Measurements from ENCODE around the gene RGPD8.
"Not testable (repeated sequence)": the region's sequence is repeated elsewhere in the genome, so short reads cannot be mapped to it uniquely, and the experiment has no call there.

The RGPD8 gene

GRCh38 chr2:112424553-112424952 is 8.9 kb downstream of the RGPD8 start:
- H3K4me3 Mint-ChIP-seq; H3K27ac Mint-ChIP-seq; H3K9me3 Mint-ChIP-seq; H3K27me3 Mint-ChIP-seq; H3K4me1 Mint-ChIP-seq (ENCODE audit: low read depth); intact Hi-C loops (cut with micrococcal nuclease); H3K36me3 Mint-ChIP-seq (ENCODE audit: low read depth): not testable (repeated sequence)

GRCh38 chr2:112416860-112417259 is 16.6 kb downstream of the RGPD8 start:
- intact Hi-C loops (cut with micrococcal nuclease); H3K36me3 Mint-ChIP-seq (ENCODE audit: low read depth): not testable (repeated sequence)

GRCh38 chr2:112360055-112360454 is 73.4 kb downstream of the RGPD8 start:
- intact Hi-C loops (cut with micrococcal nuclease); H3K36me3 Mint-ChIP-seq (ENCODE audit: low read depth); H3K27me3 Mint-ChIP-seq; H3K9me3 Mint-ChIP-seq; H3K4me1 Mint-ChIP-seq (ENCODE audit: low read depth); H3K27ac Mint-ChIP-seq; H3K4me3 Mint-ChIP-seq: not testable (repeated sequence)

More at GRCh38 chr2:112416860-112417259, 16.6 kb downstream of the RGPD8 start:
- H3K4me3 Mint-ChIP-seq; H3K27ac Mint-ChIP-seq; H3K4me1 Mint-ChIP-seq (ENCODE audit: low read depth); H3K9me3 Mint-ChIP-seq; H3K27me3 Mint-ChIP-seq: not testable (repeated sequence)

- H3K9me3 Mint-ChIP-seq; H3K27ac Mint-ChIP-seq; intact Hi-C loops (cut with micrococcal nuclease); H3K36me3 Mint-ChIP-seq (ENCODE audit: low read depth); H3K27me3 Mint-ChIP-seq; H3K4me3 Mint-ChIP-seq: not testable (repeated sequence)
- H3K4me1 Mint-ChIP-seq (ENCODE audit: low read depth) = peaks cover 11% of the 10 kb centered on the region
Observed at GRCh38 chr2:112354335-112354734, 79.1 kb downstream of the RGPD8 start.

- H3K4me3 Mint-ChIP-seq; H3K9me3 Mint-ChIP-seq; H3K27me3 Mint-ChIP-seq; intact Hi-C loops (cut with micrococcal nuclease); H3K36me3 Mint-ChIP-seq (ENCODE audit: low read depth): not testable (repeated sequence)
- H3K27ac Mint-ChIP-seq = peak overlapping the region; percentile 5
- H3K4me1 Mint-ChIP-seq (ENCODE audit: low read depth) = peaks cover 11% of the 10 kb centered on the region
Observed at GRCh38 chr2:112352809-112353603, 80.4 kb downstream of the RGPD8 start.

GRCh38 chr2:112352292-112352691 is 81.2 kb downstream of the RGPD8 start:
- H3K4me3 Mint-ChIP-seq; intact Hi-C loops (cut with micrococcal nuclease); H3K27me3 Mint-ChIP-seq; H3K9me3 Mint-ChIP-seq; H3K36me3 Mint-ChIP-seq (ENCODE audit: low read depth): not testable (repeated sequence)
- H3K4me1 Mint-ChIP-seq (ENCODE audit: low read depth) = peaks cover 11% of the 10 kb centered on the region
- H3K27ac Mint-ChIP-seq = peak overlapping the region; percentile 5

- Mint-ChIP-seq H3K27ac (no peak overlapping the region), H3K4me3 (no peak overlapping the region), H3K9me3 (peaks cover 8% of the 10 kb centered on the region), H3K36me3 (ENCODE audit: low read depth) (peaks cover 7% of the 10 kb centered on the region), H3K27me3 (no peaks in the 10 kb centered on the region), H3K4me1 (ENCODE audit: low read depth) (no peaks in the 10 kb centered on the region)
- intact Hi-C loops (cut with micrococcal nuclease) = no loop called here
Observed at GRCh38 chr2:112345030-112346027, 88.1 kb downstream of the RGPD8 start.

- Mint-ChIP-seq H3K4me1 (ENCODE audit: low read depth) (no peaks in the 10 kb centered on the region), H3K27me3 (no peaks in the 10 kb centered on the region), H3K4me3 (no peak overlapping the region), H3K27ac (no peak overlapping the region), H3K36me3 (ENCODE audit: low read depth) (peaks cover 7% of the 10 kb centered on the region), H3K9me3 (peaks cover 8% of the 10 kb centered on the region)
- intact Hi-C loops (cut with micrococcal nuclease) = no loop called here
Observed at GRCh38 chr2:112343827-112344585, 89.4 kb downstream of the RGPD8 start.

- Mint-ChIP-seq H3K4me1 (ENCODE audit: low read depth) (no peaks in the 10 kb centered on the region), H3K4me3 (no peak overlapping the region), H3K27me3 (no peaks in the 10 kb centered on the region), H3K36me3 (ENCODE audit: low read depth) (peaks cover 7% of the 10 kb centered on the region), H3K9me3 (peaks cover 8% of the 10 kb centered on the region), H3K27ac (no peak overlapping the region)
- intact Hi-C loops (cut with micrococcal nuclease) = no loop called here
Observed at GRCh38 chr2:112342067-112342550, 91.3 kb downstream of the RGPD8 start.

- Mint-ChIP-seq H3K4me3 (no peak overlapping the region), H3K9me3 (no peaks in the 10 kb centered on the region), H3K27ac (no peak overlapping the region), H3K27me3 (no peaks in the 10 kb centered on the region), H3K4me1 (ENCODE audit: low read depth) (no peaks in the 10 kb centered on the region), H3K36me3 (ENCODE audit: low read depth) (no peaks in the 10 kb centered on the region)
- intact Hi-C loops (cut with micrococcal nuclease) = no loop called here
Observed at GRCh38 chr2:112340475-112341267, 92.8 kb downstream of the RGPD8 start.

GRCh38 chr2:112339986-112340385 is 93.5 kb downstream of the RGPD8 start:
- no peaks in the 10 kb centered on the region for H3K36me3 Mint-ChIP-seq (ENCODE audit: low read depth)

GRCh38 chr2:112335600-112335999 is 97.8 kb downstream of the RGPD8 start:
- H3K4me1 Mint-ChIP-seq (ENCODE audit: low read depth) = no peaks in the 10 kb centered on the region
- no peaks in the 10 kb centered on the region for H3K9me3 Mint-ChIP-seq
- H3K4me3 Mint-ChIP-seq = no peak overlapping the region
- no peaks in the 10 kb centered on the region for H3K27me3 Mint-ChIP-seq
- no peak overlapping the region for H3K27ac Mint-ChIP-seq
- intact Hi-C loops (cut with micrococcal nuclease) = no loop called here
- peaks cover 13% of the 10 kb centered on the region for H3K36me3 Mint-ChIP-seq (ENCODE audit: low read depth)

More at GRCh38 chr2:112339986-112340385, 93.5 kb downstream of the RGPD8 start:
- no peaks in the 10 kb centered on the region for H3K27me3 Mint-ChIP-seq
- no peaks in the 10 kb centered on the region for H3K4me1 Mint-ChIP-seq (ENCODE audit: low read depth)
- no peak overlapping the region for H3K27ac Mint-ChIP-seq
- intact Hi-C loops (cut with micrococcal nuclease) = no loop called here
- H3K4me3 Mint-ChIP-seq = no peak overlapping the region
- H3K9me3 Mint-ChIP-seq = no peaks in the 10 kb centered on the region

- no peaks in the 10 kb centered on the region for H3K27me3 Mint-ChIP-seq
Observed at GRCh38 chr2:112332123-112332696, 101.2 kb downstream of the RGPD8 start.

More at GRCh38 chr2:112332123-112332696, 101.2 kb downstream of the RGPD8 start:
- Mint-ChIP-seq H3K27ac (no peak overlapping the region), H3K9me3 (no peaks in the 10 kb centered on the region), H3K4me3 (no peak overlapping the region), H3K36me3 (ENCODE audit: low read depth) (peaks cover 27% of the 10 kb centered on the region), H3K4me1 (ENCODE audit: low read depth) (no peaks in the 10 kb centered on the region)
- intact Hi-C loops (cut with micrococcal nuclease) = no loop called here

Data from dendritic cell treated with granulocyte-macrophage colony-stimulating factor and Interleukin-4, amounts not matched to agents 40 ng/mL and 50 ng/mL, for 4 days (primary cell).